ENCODE measurements around the gene RAB11FIP4.

Gene RAB11FIP4

DNA sequence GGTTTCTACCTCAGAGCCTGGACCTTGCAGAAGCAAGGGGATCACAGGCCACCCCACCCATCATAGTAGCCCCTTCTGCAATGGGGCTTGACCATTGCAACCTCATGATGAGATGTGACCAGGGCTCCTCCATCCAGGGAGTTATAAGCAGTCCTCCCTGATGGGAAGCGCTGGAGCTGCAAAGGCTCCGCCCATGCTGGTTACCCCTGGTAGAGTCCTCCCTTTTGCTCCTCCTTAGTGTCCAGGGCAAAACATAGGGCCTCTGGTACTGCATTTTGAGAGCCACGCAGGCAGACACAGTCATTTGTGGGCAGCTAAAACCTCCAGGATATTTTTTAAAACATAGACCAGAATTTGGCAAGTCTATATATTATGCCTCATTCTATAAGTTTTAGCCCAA lies 161.1 kb downstream of the RAB11FIP4 start:
- DNase-seq: no peak

DNA sequence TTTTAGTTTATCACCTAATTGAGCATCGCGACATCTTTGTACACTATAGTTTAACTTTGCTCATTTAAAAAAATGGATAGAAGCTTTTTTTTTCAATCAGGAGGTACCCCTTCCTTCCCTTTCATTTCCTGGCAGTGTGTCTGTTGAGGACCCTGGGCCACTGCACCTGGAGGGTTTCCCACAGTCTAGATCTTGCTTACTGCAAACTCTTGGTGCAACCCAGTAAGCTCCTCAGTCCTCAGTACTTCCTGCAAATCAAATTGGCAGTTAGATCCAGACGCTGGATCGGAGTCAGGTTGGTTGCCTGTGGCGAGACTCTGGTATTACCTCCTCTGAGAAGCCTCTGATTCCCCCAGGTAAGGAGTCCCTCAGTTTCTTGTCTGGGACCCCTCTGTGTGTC lies 162.0 kb downstream of the RAB11FIP4 start:
- DNase-seq: no peak

DNA sequence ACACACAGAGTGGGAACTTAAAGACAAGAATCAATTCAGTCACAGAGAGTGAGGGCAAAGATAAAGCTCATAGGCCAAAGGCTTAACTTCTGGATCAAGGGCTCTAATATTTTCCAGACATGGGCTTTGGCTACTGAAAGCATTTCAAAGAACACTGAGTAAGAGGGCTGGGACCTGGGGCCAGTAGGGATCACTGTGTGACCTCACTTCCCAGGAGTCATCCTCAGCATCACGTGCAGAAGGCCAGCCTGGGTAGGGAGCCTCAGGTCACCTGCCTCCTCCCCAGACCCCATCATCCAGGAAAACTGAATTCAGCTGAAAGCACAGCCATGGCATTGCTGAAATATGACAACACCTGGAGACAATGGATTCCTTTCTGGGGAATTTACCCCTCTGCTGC lies 163.5 kb downstream of the RAB11FIP4 start:
- no peak for DNase-seq

- DNase-seq: no peak
Observed at GRCh38 chr17:31556969-31557645, 165.6 kb downstream of the RAB11FIP4 start.

DNA sequence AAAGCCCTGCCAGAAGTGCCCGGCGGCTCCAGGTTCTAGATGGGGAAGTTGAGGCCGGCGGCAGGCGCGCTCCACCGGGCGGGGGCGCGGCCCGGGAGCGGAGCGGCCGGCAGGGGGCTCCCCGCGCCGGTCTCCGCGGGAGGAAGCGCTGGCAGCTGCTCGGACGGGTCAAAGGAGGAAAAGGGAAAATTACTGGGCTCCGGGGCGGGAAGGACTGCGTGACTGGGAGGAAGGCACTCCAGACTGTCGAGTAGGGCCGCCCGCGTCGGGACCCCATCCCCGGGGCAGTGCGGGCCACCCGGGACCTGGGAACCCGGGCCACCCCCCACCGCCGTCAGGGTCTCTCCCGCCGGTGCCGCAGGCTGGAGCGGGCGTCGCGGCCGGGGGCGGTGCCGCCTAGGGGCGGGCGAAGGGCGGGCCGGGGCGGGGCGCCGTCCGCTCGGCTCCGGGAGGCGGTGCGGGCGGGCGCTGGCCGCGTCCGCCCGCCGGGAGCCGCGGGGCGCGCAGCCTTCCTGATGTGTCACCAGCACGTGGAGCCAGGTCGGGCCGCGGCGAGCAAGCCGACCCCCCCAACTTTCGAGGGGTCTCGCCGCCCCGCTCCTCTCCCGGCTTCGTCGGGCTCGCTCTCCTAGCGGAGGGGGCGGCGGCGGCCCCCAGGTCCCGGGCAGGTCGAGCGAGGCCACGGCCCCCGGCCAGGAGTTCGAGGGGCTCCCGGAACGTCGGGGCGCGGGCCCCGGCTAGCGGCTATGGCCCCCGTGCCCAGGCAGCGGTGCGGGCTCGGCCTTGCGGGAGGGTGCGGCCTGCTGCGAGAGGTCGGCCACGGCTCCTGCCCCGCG lies 167.5 kb downstream of the RAB11FIP4 start:
- peak; percentile 71 for DNase-seq

DNA sequence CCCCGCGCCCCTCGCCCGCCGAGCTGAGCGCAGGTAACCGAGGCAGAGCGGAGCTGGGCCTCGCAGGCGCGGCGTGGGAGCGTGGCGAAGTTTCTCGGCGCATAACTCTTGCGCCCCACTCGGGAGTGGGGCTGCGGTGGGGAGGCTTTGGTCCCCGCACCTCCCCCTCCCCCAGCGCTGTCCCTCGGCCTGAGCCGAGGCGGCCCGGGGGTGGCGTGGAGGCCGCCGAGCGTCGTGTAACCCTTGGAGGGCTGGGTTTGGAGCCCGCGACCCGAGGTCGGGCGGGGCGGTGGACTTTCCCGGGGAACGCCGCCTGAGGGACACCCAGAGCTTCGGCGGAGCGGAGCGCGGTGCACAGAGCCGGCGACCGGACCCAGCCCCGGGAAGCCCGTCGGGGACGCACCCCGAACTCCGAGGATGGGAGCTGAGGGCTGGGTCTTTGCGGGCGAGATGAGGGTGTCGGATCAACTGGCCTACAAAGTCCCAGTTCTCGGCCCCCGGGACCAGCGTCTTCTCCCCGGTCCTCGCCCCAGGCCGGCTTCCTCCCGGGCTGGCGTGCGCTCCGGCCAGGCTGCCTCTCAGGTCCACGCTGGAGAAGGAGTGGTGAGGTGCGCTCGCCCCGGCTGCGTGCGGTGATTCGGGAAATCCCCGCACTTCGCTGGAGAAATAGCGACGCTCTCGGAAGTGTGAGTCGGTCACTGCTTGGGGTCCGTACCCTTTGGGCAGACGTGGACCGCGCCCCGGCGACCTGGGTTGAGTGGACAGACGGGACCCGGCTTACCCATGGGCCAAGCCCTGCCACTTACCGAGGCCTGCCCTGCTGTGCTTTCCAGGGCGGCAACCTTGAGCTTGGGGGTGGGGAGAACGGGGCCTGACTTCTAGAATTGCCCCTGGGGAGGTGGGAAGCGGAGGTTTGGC lies 168.4 kb downstream of the RAB11FIP4 start:
- DNase-seq: no peak

DNA sequence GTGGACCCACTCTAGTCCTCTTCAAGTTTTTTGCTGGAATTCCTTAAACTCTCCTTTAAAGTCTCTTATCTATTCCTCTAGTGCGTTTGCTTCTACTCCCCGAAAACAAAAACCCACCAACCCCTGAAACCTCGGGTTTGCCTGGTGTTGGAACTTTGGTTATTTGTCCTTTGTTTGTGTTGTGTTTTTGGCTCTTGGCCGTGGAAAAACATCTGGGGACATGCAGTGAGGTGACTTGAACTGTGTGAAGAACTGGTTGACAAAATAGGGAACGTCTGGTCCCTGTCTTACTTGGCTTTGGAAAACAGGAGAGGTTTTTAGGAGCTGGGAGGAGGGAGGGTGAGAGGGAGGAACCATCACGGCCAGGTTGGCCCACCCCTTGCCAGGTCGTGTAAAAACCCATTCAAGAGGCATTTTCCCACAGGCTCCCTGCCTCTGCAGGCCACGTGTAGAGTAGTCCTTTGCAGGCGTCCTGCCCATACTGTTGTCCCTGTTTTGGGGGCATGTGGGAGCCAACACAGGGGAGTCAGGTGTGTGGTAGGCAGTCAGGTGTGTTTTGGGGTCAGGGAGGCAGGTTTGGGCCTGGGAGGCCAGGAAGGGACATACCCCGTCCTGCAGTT lies 169.3 kb downstream of the RAB11FIP4 start:
- no peak for DNase-seq

DNA sequence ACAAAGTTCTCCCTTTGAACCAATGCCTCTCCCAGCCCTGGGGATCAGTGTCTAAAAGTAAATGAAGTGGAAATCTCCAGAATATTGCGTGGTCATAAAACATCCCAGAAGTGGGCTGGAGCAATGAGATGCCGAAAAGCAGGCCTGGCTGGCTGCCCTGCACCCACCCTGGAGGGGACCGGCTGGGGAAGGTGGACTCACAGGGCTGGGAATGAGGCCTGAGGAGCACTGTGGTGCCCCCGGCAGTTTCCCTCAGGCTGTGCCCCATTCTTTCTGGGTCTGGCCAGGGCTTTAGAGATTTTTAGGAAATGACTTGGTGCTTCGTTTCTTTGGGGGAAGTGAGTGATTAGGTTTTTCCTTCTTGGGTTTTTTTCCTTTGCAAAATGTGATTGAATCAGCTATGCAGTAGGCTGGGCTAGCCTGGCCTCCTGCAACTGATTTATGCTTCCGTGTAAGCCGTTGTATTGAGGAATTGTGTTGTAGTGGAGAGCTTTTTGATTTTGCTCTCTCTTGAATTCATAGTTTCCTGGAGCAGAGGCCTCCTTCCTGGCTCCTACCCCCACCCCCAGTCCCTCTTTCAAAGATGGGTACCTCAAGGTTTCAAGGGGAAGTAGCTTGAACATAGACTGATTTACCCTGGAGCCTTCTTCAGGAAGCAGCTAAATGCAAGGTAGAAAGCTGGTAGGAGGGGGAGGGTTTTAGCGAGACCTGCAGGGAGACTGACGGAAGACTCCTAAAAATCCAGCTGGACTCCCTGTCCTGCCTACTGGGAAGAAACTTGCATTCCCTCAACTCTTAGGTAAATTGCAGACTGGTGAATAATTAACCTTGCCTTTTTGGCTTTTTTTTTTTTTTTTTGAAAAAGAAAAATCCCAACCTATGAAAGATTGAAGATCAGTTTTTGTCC lies 170.2 kb downstream of the RAB11FIP4 start:
- DNase-seq: no peak

- DNase-seq: no peak
Observed at GRCh38 chr17:31562376-31562840, 170.9 kb downstream of the RAB11FIP4 start.

DNA sequence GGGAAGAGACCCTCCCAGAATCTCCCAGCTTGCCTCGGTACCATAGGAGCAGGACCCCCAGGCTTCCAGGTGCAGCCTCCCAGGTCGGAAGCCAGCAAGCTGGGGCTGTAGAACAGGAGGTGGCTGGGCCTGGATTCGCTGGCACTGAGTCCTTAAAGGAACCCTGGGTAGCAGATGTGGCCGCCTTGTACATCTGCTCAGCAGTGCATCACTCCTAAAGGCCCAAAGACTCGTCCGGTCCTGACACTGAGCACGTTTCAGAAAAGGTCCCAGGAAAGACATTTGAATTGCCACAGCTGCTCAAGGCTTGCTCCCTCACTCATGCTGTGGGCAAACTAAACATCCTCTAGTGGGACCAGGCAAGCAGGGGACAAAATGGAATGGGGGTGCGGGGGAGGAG lies 172.8 kb downstream of the RAB11FIP4 start:
- no peak for DNase-seq

DNA sequence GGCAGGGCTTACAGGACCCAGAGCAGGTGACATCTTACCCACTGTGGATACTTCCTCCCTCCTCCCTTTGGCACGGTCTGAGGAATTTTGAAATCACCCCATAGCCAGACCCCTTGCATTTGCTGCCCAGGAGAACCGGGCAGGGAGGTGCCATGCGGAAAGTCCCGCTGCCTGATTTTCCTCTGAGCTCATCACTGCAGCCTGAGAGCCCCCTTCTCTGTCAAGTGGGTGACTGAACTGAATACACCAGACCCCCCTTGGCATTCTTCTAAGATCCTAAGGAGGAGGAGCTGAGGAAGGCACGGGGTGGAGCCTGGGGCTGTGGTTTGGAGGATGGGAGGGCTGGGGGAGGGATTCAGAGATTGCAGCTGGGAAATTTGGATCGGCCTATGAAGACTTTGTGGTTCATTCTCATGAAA lies 173.4 kb downstream of the RAB11FIP4 start:
- no peak for DNase-seq

DNA sequence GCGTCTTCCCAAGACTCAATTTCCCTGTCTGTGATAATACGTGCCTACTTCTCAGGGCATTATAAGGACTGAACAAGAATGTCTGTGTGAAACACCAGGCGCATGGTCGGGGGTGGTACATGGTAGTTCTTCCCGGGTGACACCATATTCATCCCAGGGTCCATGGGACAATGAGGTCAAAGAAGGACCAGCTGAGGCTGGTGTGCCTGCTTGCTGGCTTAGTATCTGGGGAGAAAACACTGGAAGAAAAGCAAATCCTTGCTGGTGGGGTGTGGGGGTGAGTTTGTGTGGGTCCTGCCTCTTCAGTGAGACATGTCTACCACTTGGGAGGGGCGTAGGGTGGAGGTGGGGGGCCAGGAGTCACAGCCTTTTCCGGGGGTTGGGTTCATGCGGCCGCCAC lies 174.2 kb downstream of the RAB11FIP4 start:
- DNase-seq: no peak

GRCh38 chr17:31566247-31566991 lies 174.9 kb downstream of the RAB11FIP4 start:
- no peak for DNase-seq

DNA sequence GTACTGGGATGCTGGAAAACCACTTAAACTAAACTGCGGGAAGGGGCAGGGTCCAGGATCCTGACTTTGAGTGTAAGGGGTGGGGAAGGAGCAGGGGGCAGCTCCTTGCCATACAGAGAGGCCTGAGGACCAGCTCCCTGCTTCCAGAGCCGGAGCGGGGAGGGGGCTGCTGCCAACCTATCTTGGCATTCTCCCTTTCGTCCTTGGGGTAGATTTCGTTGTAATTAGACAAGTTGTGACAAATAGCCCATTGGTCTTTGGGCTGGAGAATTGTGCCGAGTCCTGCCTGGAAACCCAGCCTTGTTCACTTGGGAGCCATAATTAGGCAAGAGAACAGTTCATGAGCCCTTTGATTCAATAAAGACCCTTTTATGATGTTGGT lies 175.5 kb downstream of the RAB11FIP4 start:
- DNase-seq: no peak

GRCh38 chr17:31568121-31568520 lies 176.6 kb downstream of the RAB11FIP4 start:
- DNase-seq: no peak

- no peak for DNase-seq
Observed at GRCh38 chr17:31568539-31568938, 177.1 kb downstream of the RAB11FIP4 start.

DNA sequence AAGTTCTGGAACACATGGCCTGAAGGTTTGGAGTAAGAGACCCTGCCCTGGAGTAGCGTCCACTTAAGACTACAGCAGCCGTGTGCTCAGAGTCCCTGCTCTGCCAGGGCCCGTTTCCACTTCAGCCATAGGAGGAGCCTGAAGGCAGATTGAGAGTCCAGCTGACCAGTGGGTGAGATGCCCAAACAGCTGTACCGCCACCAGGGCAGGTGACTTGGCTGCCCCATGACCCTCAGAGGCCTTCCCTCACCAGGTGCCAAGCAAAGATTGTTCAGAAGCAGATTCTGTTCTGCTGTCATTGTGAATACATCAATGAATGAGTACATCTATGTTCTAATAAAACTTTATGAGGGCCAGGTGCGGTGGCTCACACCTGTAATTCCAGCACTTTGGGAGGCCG lies 178.8 kb downstream of the RAB11FIP4 start:
- DNase-seq: no peak

DNA sequence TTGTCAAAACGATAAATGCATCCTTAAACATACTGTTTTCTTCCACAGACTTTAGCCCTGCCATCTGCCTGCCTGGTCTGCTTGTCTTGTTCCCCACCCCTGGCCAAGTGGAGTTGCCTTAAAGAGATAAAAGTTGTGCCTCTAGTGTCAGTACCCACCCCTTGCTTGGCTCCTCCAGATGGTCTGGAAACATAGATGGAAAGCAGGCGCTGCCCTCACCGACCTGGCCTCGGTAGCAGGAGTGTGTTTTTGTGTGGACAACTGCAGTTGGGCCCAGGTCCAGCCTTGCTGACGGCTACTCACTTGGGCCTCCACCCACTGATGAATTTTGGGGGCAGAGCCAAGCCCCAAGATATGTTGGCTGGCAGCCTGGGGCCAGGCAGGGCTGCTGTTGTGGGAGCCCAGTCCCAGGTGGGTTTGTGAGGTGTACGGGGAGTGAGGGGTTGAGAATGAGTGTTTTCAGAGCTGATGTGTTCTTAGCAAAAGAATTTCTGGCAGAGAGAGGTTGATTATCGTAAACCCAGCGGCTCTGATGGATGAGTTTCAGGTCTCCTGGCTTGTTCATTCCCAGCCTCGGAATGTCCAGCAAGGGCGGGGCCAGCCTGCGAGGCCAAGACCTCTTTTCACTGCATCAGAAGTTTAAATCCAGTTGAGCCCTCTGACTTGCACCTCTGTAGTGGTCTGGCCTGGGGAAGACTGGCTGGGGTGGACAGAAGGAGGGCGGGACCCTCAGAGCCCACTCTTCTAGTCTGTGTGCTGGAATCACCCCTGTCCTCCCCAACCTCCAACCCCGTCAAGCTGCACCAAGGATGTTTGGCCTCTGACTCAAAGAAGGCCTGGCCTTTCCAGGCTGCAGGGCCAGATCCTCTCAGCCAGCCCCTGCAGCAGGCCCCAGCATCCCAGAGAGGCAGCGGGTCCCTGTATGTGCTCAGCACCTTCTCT lies 179.7 kb downstream of the RAB11FIP4 start:
- no peak for DNase-seq

- DNase-seq: no peak
Observed at GRCh38 chr17:31572341-31572740, 180.9 kb downstream of the RAB11FIP4 start.

GRCh38 chr17:31573047-31573446 lies 181.6 kb downstream of the RAB11FIP4 start:
- DNase-seq: no peak

Data from activated T-cell treated with anti-CD3 and anti-CD28 coated beads, Interleukin-2, amount 50 U/mL, for 1 hour (primary cell).